H9 (cell line): ENCODE results near the gene JARID2. TPM values are rescaled to one million over a fixed set of nuclear protein-coding genes. Genes with fewer than 3 reads are reported as not detected.

Source experiments
- DNase-seq: peaks from one replicate; pipeline ENCODE4 v3.0.0-alpha.2; 2017
- H2AFZ ChIP-seq: one replicate; pipeline ENCODE4 v1.6.1; 2013; ENCODE audit warnings: mild to moderate bottlenecking, low read length, control low read depth, moderate library complexity
- H2AK5ac ChIP-seq: 2 replicates; pipeline ENCODE4 v1.6.1; 2013; ENCODE audit warnings: low read length, control low read depth, mixed read lengths; ENCODE audit not compliant: insufficient read length
- H2BK120ac ChIP-seq: one replicate; pipeline ENCODE4 v1.6.1; 2013; ENCODE audit warnings: low read depth, mild to moderate bottlenecking, low read length, control low read depth, inconsistent platforms; ENCODE audit not compliant: poor library complexity, severe bottlenecking
- H2BK12ac ChIP-seq: 2 replicates; pipeline ENCODE4 v1.6.1; 2013; ENCODE audit warnings: low read length, control low read depth, mixed read lengths, low read depth; ENCODE audit not compliant: insufficient read length
- H2BK15ac ChIP-seq: 2 replicates; pipeline ENCODE4 v1.6.1; 2013; ENCODE audit warnings: low read depth, low read length, control low read depth
- H2BK20ac ChIP-seq: one replicate; pipeline ENCODE4 v1.6.1; 2013; ENCODE audit warnings: low read depth, mild to moderate bottlenecking, low read length, control low read depth, inconsistent platforms; ENCODE audit not compliant: poor library complexity, severe bottlenecking
- H2BK5ac ChIP-seq: 2 replicates; pipeline ENCODE4 v1.6.1; 2013; ENCODE audit warnings: low read length, control low read depth, mixed read lengths; ENCODE audit not compliant: insufficient read length
- H3K14ac ChIP-seq: 2 replicates; pipeline ENCODE4 v1.6.1; 2013; ENCODE audit warnings: low read length, control low read depth; ENCODE audit not compliant: insufficient read depth
- H3K18ac ChIP-seq: 2 replicates; pipeline ENCODE4 v1.6.1; 2013; ENCODE audit warnings: low read depth, mild to moderate bottlenecking, mixed read lengths, low read length, control low read depth; ENCODE audit not compliant: insufficient read length
- H3K23ac ChIP-seq: 2 replicates; pipeline ENCODE4 v1.6.1; 2013; ENCODE audit warnings: low read length, control low read depth, mixed read lengths, low read depth; ENCODE audit not compliant: insufficient read length
- H3K23me2 ChIP-seq: 2 replicates; pipeline ENCODE4 v1.6.1; 2013; ENCODE audit warnings: low read depth, mild to moderate bottlenecking, mixed read lengths, low read length, control low read depth; ENCODE audit not compliant: insufficient read length, poor library complexity, severe bottlenecking
- H3K27ac ChIP-seq: 2 replicates; pipeline ENCODE4 v1.5.1; 2013; ENCODE audit warnings: low read length, control low read depth, mixed read lengths, low read depth; ENCODE audit not compliant: insufficient read length
- H3K27me3 ChIP-seq: 2 replicates; pipeline ENCODE4 v1.6.1; 2013; ENCODE audit warnings: low read length, control low read depth, inconsistent platforms; ENCODE audit not compliant: insufficient read depth
- H3K4ac ChIP-seq: 2 replicates; pipeline ENCODE4 v1.6.1; 2013; ENCODE audit warnings: low read depth, mild to moderate bottlenecking, control low read depth, inconsistent platforms, low read length, moderate library complexity
- H3K4me1 ChIP-seq: 2 replicates; pipeline ENCODE4 v1.6.1; 2013; ENCODE audit warnings: low read length, control low read depth, inconsistent platforms; ENCODE audit not compliant: insufficient read depth
- H3K4me2 ChIP-seq: 2 replicates; pipeline ENCODE4 v1.6.1; 2013; ENCODE audit warnings: low read length, control low read depth, mixed read lengths; ENCODE audit not compliant: insufficient read length, insufficient read depth
- H3K56ac ChIP-seq: 2 replicates; pipeline ENCODE4 v1.6.1; 2013; ENCODE audit warnings: low read depth, mild to moderate bottlenecking, mixed read lengths, low read length, control low read depth; ENCODE audit not compliant: insufficient read length
- H3K79me1 ChIP-seq: 2 replicates; pipeline ENCODE4 v1.6.1; 2013; ENCODE audit warnings: low read depth, mild to moderate bottlenecking, moderate library complexity, low read length, control low read depth, inconsistent platforms; ENCODE audit not compliant: insufficient read depth, poor library complexity, severe bottlenecking
- H3K79me2 ChIP-seq: 2 replicates; pipeline ENCODE4 v1.6.1; 2013; ENCODE audit warnings: low read length, control low read depth, inconsistent platforms; ENCODE audit not compliant: insufficient read depth
- H3K9ac ChIP-seq: 2 replicates; pipeline ENCODE4 v1.6.1; 2013; ENCODE audit warnings: low read length, control low read depth, mixed read lengths; ENCODE audit not compliant: insufficient read length; ENCODE audit errors: extremely low read depth
- H3K9me3 ChIP-seq: one replicate; pipeline ENCODE4 v1.6.1; 2013; ENCODE audit warnings: low read depth, low read length, inconsistent platforms; ENCODE audit not compliant: control insufficient read depth
- H3T11ph ChIP-seq: one replicate; pipeline ENCODE4 v1.6.1; 2013; ENCODE audit warnings: mild to moderate bottlenecking, low read length, control low read depth, inconsistent platforms
- H4K20me1 ChIP-seq: one replicate; pipeline ENCODE4 v1.6.1; 2013; ENCODE audit not compliant: control insufficient read depth, insufficient read length, insufficient read depth
- H4K5ac ChIP-seq: 2 replicates; pipeline ENCODE4 v1.6.1; 2013; ENCODE audit warnings: low read depth, mild to moderate bottlenecking, mixed read lengths, low read length, control low read depth; ENCODE audit not compliant: insufficient read length
- H4K8ac ChIP-seq: replicated peaks from 2 replicates; pipeline ENCODE4 v1.6.1; 2013; ENCODE audit warnings: low read length, control low read depth, mixed read lengths, low read depth; ENCODE audit not compliant: insufficient read length
- H4K91ac ChIP-seq: 2 replicates; pipeline ENCODE4 v1.6.1; 2013; ENCODE audit warnings: low read depth, mild to moderate bottlenecking, moderate library complexity, mixed read lengths, low read length, control low read depth; ENCODE audit not compliant: insufficient read length
- H3K27ac Mint-ChIP-seq, 3 experiments: 2 replicates in 2 of 3; 3 replicates in 1 of 3; pipeline ENCODE4 v1.8.0; 2020 to 2021; ENCODE audit warnings: mixed read lengths in 3 of 3, mild to moderate bottlenecking in 1 of 3, moderate library complexity in 1 of 3
- H3K27me3 Mint-ChIP-seq: 2 replicates; pipeline ENCODE4 v1.8.0; 2021; ENCODE audit warnings: low read depth, mild to moderate bottlenecking, moderate library complexity, mixed read lengths
- H3K36me3 Mint-ChIP-seq, 3 experiments: 2 replicates in 2 of 3; 3 replicates in 1 of 3; pipeline ENCODE4 v1.8.0; 2020 to 2021; ENCODE audit warnings: low read depth in 3 of 3, mixed read lengths in 3 of 3; ENCODE audit not compliant: insufficient read depth in 1 of 3
- H3K4me1 Mint-ChIP-seq, 2 experiments: 2 replicates each; pipeline ENCODE4 v1.8.0; 2020; ENCODE audit warnings: mixed read lengths in 2 of 2
- H3K4me3 Mint-ChIP-seq, 2 experiments: 2 replicates in 1 of 2; 3 replicates in 1 of 2; pipeline ENCODE4 v1.8.0; 2020 to 2021; ENCODE audit warnings: mild to moderate bottlenecking in 2 of 2, mixed read lengths in 2 of 2, moderate library complexity in 1 of 2
- H3K9me3 Mint-ChIP-seq, 2 experiments: 2 replicates in 1 of 2; 3 replicates in 1 of 2; pipeline ENCODE4 v1.8.0; 2020; ENCODE audit warnings: mild to moderate bottlenecking in 2 of 2, mixed read lengths in 2 of 2, moderate library complexity in 1 of 2
- CTCF ChIP-seq: fragments of 200-600 bp; sonication (generic); conservative IDR thresholded peaks from 3 replicates; pipeline ENCODE4 v1.8.0; 2021; ENCODE audit warnings: antibody characterized with exemption, mild to moderate bottlenecking
- WGBS: extraction: QIAGEN DNeasy Blood & Tissue Kit; methylation state at CpG from one replicate; pipeline ENCODE4 v1.1.7; 2013; ENCODE audit warnings: missing lambda C conversion rate, low lambda C conversion rate, mixed read lengths; ENCODE audit not compliant: insufficient read length; ENCODE audit errors: extremely low coverage; 5-methylcytosine and 5-hydroxymethylcytosine counted together
- total RNA-seq: library from RNA; stranded (reverse); gene quantifications from 2 replicates; pipeline ENCODE4 v1.2.1, GENCODE V29; 2021

JARID2 gene
- total RNA-seq, 1 experiment from 2014 or later = 174 TPM

- no peak overlapping the region for H3K23ac ChIP-seq
- peaks cover 17 to 46% (median 20%) of the 10 kb centered on the region in 3 experiments; a peak in 6 of 7 replicates for H3K36me3 Mint-ChIP-seq
- no peak overlapping the region for H3K9ac ChIP-seq
- no peak overlapping the region for H3K14ac ChIP-seq
- H2AFZ ChIP-seq = no peak overlapping the region
- H2BK15ac ChIP-seq = no peak overlapping the region
- no peak overlapping the region for H3K18ac ChIP-seq
- H3K9me3 ChIP-seq = no peaks in the 10 kb centered on the region
- no peak overlapping the region for H3K27ac Mint-ChIP-seq
- no peak overlapping the region for H3K4me2 ChIP-seq
- H3T11ph ChIP-seq = no peak overlapping the region
- no peaks in the 10 kb centered on the region for H3K27me3 ChIP-seq
- no peak for TF ChIP-seq CTCF
- no peaks in the 10 kb centered on the region for H3K23me2 ChIP-seq
- peaks cover 6% of the 10 kb centered on the region for H3K79me1 ChIP-seq
- peaks cover 50% of the 10 kb centered on the region; the same call in 1 of the 2 replicates for H3K79me2 ChIP-seq
- no peak overlapping the region for H4K91ac ChIP-seq
- no peak overlapping the region for H2BK120ac ChIP-seq
- H3K27me3 Mint-ChIP-seq = no peaks in the 10 kb centered on the region
- H2BK5ac ChIP-seq = no peak overlapping the region
- peaks cover 34 to 40% of the 10 kb centered on the region in 2 experiments for H3K4me1 Mint-ChIP-seq
- no peak overlapping the region for H4K8ac ChIP-seq
- no peak overlapping the region for H2BK20ac ChIP-seq
- no peak overlapping the region for H4K5ac ChIP-seq
- no peak overlapping the region for H3K27ac ChIP-seq
- H3K4me3 Mint-ChIP-seq = no peak overlapping the region
- no peak overlapping the region for H2AK5ac ChIP-seq
- no peaks in the 10 kb centered on the region for H4K20me1 ChIP-seq
- no peaks in the 10 kb centered on the region for H3K9me3 Mint-ChIP-seq
- H2BK12ac ChIP-seq = no peak overlapping the region
- peaks cover 5% of the 10 kb centered on the region for H3K4me1 ChIP-seq
- no peak for DNase-seq
- H3K4ac ChIP-seq = no peak overlapping the region
- H3K56ac ChIP-seq = no peak overlapping the region
- no CpG with 5 or more reads among the region's 6 CpGs for WGBS
These were observed 227.9 kb downstream of the JARID2 start for GRCh38 chr6:15473741-15474161.
